Activated CD8-positive, alpha-beta memory T cell treated with anti-CD3 and anti-CD28 coated beads, Interleukin-2, amount 50 U/mL, for 1 hour (primary cell): Measurements from ENCODE around the gene TEDC1.

Experiments used
- DNase-seq: peaks from one replicate; pipeline ENCODE4 v3.0.0-alpha.2; 2020; ENCODE audit errors: extremely low read depth

TEDC1 gene

DNA sequence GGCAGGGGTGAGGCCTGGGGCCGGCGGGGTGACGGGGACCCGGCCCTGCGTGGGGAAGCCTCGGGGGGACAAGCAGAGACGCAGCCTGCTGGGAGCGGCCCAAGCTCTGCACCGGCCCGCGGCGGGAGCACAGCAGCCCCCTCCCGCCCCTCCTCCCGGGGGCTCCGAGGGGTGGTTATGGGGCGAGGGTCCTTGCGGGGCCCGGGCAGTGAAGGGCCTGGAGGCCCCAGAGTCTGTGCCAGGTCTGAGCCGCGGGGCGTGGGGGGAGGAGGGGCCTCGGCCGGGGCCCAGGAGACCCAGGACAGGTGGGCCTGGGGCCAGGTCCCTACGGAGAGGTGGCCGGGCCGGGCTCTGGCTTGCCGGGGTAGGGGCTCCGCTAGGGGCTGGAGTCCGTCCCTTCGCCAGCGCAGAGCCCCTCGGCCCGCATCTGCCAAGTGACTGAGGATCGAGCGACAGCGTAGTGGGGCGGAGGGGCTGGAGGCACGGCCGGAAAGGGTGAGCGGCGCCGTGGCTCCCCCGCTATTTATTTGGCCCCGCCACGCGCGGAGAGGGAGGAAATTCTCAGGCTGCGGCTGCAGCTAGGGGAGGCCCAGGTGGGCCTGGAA, 35.8 kb downstream of the TEDC1 start:
- DNase-seq: no peak

GRCh38 chr14:105527381-105527825, 36.4 kb downstream of the TEDC1 start:
- no peak for DNase-seq

GRCh38 chr14:105527826-105528585, 37.0 kb downstream of the TEDC1 start:
- DNase-seq: peak; percentile 33

GRCh38 chr14:105528586-105529318, 37.7 kb downstream of the TEDC1 start:
- DNase-seq: no peak

- no peak for DNase-seq
Measured at GRCh38 chr14:105529319-105529568, 38.2 kb downstream of the TEDC1 start.

GRCh38 chr14:105529569-105530284, 38.7 kb downstream of the TEDC1 start:
- DNase-seq: no peak

DNA sequence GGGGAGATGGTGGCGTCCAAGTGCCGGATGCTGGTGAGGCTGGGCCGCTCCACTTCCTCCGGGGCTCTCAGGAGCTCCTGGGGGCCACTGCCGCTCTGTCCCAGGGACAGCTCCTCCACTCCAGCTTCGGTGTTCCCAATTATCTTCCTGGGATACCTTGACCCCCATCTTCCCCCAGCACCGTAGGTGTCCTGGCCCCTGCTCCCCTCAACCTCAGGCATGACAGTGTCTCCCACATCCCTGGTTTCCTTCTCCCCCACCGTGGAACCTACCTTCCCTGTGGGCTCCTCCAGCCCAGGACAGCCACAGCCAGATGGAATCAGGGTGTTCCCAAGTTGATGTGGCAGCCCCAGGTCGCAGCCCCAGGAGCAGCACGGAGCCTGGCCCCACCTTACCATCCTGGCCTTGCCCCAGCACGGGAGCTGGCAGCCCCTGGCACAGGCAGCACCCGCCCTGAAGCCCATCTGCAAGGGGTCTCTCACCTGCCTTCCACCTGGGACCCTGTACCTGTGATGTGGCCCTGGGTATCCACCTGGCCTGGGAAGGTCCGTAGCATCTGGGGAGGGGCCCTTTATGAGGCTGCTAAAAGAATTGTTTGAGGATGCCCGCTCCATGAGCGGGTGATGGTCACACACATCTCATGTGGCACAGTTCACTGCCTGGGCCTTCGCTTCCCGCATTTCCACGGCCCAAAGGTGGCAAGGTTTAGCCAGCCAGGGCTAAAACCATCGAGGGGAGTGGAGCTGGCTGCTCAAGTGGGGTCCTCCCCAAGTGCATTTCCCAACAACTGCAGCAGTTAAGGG, 39.4 kb downstream of the TEDC1 start:
- no peak for DNase-seq

DNA sequence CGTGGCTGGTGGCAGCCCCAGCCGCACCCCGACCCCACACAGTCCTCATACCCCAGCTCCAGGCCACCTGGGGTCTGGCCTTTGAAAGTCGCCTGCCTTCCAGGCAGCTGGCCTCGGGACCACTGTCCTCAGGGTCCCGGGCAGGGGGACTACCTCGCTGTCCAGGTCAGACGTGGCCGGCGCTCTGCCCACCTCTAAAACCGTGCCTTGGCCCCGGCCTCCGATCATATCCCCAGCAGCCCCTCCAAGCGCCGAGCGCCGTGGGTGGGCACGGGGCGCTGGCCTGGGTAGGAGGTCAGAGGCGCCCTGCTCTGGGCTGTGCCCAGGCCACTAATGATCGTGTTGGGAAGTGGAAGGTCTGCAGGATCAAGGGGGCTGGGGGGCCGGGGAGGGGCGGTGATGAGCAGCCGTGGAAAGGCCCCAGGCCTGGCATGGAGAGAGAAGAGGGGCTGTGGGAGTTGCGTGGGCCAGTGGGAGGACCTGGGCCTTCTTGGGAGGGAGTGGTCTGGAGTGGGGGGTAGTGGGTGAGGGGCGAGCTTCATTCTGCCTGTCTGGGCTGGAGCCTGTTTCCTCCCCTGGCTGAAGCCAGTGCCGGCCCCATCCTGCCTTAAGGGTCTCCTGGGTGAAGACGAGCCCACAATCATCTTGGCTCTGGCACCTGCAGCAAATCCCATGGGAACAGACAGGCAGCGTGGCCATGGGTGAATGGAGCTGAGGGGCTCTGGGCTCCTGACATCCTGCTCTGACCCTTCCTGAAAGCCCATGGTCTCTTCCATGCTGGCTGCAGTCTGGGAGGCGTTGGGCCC, 40.2 kb downstream of the TEDC1 start:
- no peak for DNase-seq

GRCh38 chr14:105531894-105532623, 41.0 kb downstream of the TEDC1 start:
- no peak for DNase-seq

GRCh38 chr14:105532735-105533141, 41.7 kb downstream of the TEDC1 start:
- no peak for DNase-seq

GRCh38 chr14:105533391-105533790, 42.3 kb downstream of the TEDC1 start:
- no peak for DNase-seq

DNA sequence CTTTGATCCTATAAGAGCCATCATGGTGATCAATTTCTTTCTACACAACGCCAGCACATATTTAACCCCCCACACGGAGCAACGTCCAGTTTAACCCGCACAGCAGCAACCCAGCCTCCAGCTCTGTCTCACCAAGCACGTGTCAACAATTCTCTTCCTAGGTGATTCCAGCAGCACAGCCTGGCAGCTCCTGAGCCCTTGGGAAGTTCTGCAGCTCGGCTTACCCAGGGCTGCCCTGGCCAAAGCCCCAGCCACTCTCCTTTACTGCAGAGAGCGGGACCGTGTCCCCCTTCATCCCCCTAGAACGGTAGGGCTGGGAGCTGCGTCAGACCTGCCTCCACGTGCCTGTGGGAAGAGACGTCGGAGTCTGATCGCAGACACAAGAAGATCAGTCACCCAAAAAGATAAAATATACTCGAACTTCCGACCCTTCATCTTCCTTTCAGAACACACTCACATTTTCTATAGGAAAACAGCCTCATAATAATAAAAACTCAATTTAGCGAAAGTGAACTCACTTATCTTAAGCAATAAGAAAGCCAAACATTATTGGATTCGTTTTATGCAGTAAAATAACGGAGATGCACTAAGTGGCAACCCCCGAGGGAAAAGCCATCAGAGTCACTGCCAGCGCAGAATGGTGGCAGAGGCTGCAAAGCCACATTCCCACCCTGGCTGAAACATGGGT, 42.9 kb downstream of the TEDC1 start:
- no peak for DNase-seq

GRCh38 chr14:105534586-105534985, 43.5 kb downstream of the TEDC1 start:
- no peak for DNase-seq

- no peak for DNase-seq
Measured at GRCh38 chr14:105536051-105536450, 45.0 kb downstream of the TEDC1 start.

- no peak for DNase-seq
Measured at GRCh38 chr14:105536691-105537579, 45.9 kb downstream of the TEDC1 start.

GRCh38 chr14:105537580-105538474, 46.8 kb downstream of the TEDC1 start:
- peak; percentile 20 for DNase-seq

DNA sequence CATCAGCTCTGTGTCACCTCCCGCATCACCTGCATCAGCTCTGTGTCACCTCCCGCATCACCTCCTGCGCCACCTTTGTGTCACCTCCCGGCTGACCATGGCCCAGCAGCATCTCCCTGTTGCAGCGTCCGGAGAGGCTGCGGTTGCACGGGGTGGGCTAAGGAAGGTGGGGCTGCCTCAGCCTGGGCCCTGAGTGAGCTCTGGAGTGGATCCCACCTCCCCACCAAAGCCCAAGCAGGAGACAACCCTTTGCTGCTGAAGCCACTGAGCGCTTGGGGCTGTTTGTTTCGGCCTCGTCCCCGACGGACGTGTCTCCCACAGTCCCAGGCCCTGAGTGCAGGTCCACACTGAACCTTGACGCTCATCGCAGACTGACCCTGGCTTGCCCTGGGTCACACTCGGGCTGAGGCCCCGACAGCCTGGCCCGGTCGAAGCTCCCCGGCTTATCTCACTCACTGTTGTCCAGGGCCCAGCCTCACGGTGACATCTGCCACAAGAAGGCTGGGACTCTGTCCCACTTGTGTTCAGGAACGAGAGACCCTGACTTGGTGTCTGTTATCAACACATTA, 47.5 kb downstream of the TEDC1 start:
- no peak for DNase-seq
